HG02852 (cell line): ENCODE results near the gene LHFPL3.
A peak's percentile ranks its signal among the peaks of the same experiment; 100 is the strongest.
"Not testable (repeated sequence)": the region's sequence is repeated elsewhere in the genome, so short reads cannot be mapped to it uniquely, and the experiment has no call there.

Source experiments
- ATAC-seq: cut with Tn5 transposase; IDR thresholded peaks from one replicate; pipeline ENCODE4 v1.9.1; 2021; ENCODE audit warnings: mild to moderate bottlenecking, moderate library complexity; ENCODE audit not compliant: unreplicated experiment

LHFPL3 gene

GRCh38 chr7:104572554-104572953, 244.2 kb downstream of the LHFPL3 start:
- no peak for ATAC-seq

GRCh38 chr7:104584620-104585019, 256.2 kb downstream of the LHFPL3 start:
- no peak for ATAC-seq

- not testable (repeated sequence) for ATAC-seq
Observed at GRCh38 chr7:104595591-104595990, 267.2 kb downstream of the LHFPL3 start.

- ATAC-seq: no peak
Observed at GRCh38 chr7:104603957-104604356, 275.6 kb downstream of the LHFPL3 start.

GRCh38 chr7:104604706-104605105, 276.3 kb downstream of the LHFPL3 start:
- ATAC-seq: no peak

- ATAC-seq: peak; percentile 70
Observed at GRCh38 chr7:104621321-104621720, 292.9 kb downstream of the LHFPL3 start.

GRCh38 chr7:104625956-104626355, 297.6 kb downstream of the LHFPL3 start:
- ATAC-seq: no peak

- no peak for ATAC-seq
Observed at GRCh38 chr7:104627516-104627915, 299.1 kb downstream of the LHFPL3 start.

- no peak for ATAC-seq
Observed at GRCh38 chr7:104628017-104628416, 299.6 kb downstream of the LHFPL3 start.

- no peak for ATAC-seq
Observed at GRCh38 chr7:104629408-104629807, 301.0 kb downstream of the LHFPL3 start.

- no peak for ATAC-seq
Observed at GRCh38 chr7:104640506-104640905, 312.1 kb downstream of the LHFPL3 start.

GRCh38 chr7:104642560-104642959, 314.2 kb downstream of the LHFPL3 start:
- no peak for ATAC-seq

- no peak for ATAC-seq
Observed at GRCh38 chr7:104643587-104644217, 315.3 kb downstream of the LHFPL3 start.

- ATAC-seq: no peak
Observed at GRCh38 chr7:104650991-104651640, 322.7 kb downstream of the LHFPL3 start.

GRCh38 chr7:104652434-104652833, 324.0 kb downstream of the LHFPL3 start:
- no peak for ATAC-seq

- ATAC-seq: no peak
Observed at GRCh38 chr7:104652865-104653264, 324.5 kb downstream of the LHFPL3 start.

GRCh38 chr7:104653825-104654401, 325.5 kb downstream of the LHFPL3 start:
- no peak for ATAC-seq

- no peak for ATAC-seq
Observed at GRCh38 chr7:104655592-104655991, 327.2 kb downstream of the LHFPL3 start.

- no peak for ATAC-seq
Observed at GRCh38 chr7:104656467-104656866, 328.1 kb downstream of the LHFPL3 start.

- ATAC-seq: no peak
Observed at GRCh38 chr7:104657134-104657533, 328.7 kb downstream of the LHFPL3 start.

GRCh38 chr7:104661575-104661974, 333.2 kb downstream of the LHFPL3 start:
- no peak for ATAC-seq

GRCh38 chr7:104664648-104665047, 336.2 kb downstream of the LHFPL3 start:
- ATAC-seq: no peak
